Astrocyte of the spinal cord (primary cell): ENCODE results near the gene LRRC59.
"Not testable (repeated sequence)": the region's sequence is repeated elsewhere in the genome, so short reads cannot be mapped to it uniquely, and the experiment has no call there.

Experiments used
- DNase-seq: peaks from one replicate; pipeline ENCODE4 v3.0.0; 2011; ENCODE audit warnings: low read depth, low spot score
- H3K4me3 ChIP-seq: 2 replicates; pipeline ENCODE4 v1.5.1; 2011; ENCODE audit warnings: low read depth, mild to moderate bottlenecking, low read length, moderate library complexity
- CTCF ChIP-seq: IDR thresholded peaks from 2 replicates; pipeline ENCODE4 v1.5.1; 2012; ENCODE audit warnings: low read depth, mild to moderate bottlenecking, low read length, inconsistent platforms
- in situ Hi-C: cut with HindIII; loops from 2 replicates; pipeline ENCODE4 v1.10.0; 2017; ENCODE audit warnings: low sequenced_read_pairs

LRRC59 gene

DNA sequence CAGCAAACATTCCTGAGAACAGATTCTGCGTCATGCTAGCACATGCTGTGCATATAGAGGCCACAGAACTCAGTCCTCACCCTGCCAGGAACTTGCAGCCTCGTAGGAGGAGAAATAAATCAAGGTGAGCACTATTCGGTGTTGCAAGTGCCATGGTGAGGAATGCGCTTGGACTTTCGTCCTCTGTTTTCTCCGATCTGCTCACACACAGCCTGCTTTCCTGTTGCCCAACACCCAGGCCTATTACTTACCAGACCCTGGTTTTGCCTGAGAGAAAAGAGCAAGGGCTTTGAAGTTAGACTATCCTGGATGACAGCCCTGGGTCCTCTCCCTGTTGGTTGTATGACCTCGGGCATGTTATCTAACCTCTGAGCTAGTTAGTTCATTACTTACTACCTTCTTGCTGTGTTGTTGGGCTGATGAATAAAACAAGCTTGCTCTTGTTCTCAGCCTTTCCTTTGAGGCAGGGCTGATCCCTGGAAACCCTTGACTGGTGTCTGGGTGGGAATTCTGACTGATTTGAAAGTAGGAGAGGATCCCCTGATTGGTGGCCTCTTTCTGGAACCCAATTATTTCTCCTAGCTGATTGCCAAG, 31.6 kb upstream of the LRRC59 start:
- no peak for DNase-seq
- in situ Hi-C loops, result no loop called here
- no peak for TF ChIP-seq CTCF
- no peak overlapping the region for H3K4me3 ChIP-seq

GRCh38 chr17:50428126-50428525, 30.8 kb upstream of the LRRC59 start:
- in situ Hi-C loops, H3K4me3 ChIP-seq, DNase-seq: not testable (repeated sequence)

- H3K4me3 ChIP-seq, result peak overlapping the region; percentile 63
- peak; percentile 17 for DNase-seq
- TF ChIP-seq CTCF, result peak; percentile 19
- in situ Hi-C loops, result no loop called here
Observed at GRCh38 chr17:50426814-50427787, 29.8 kb upstream of the LRRC59 start.

GRCh38 chr17:50426472-50426782, 29.1 kb upstream of the LRRC59 start:
- no peak for TF ChIP-seq CTCF
- H3K4me3 ChIP-seq, result peak overlapping the region; percentile 63
- DNase-seq, result no peak
- in situ Hi-C loops, result no loop called here

GRCh38 chr17:50425682-50426471, 28.6 kb upstream of the LRRC59 start, which contains the start of gene ACSF2:
ACSF2 (plus strand) TSS chr17:50426218; CDS start chr17:50426262, 44 bp downstream.
- no peak for TF ChIP-seq CTCF
- H3K4me3 ChIP-seq, result peak within 1 kb of the TSS; percentile 63
- DNase-seq, result peak; percentile 49
- in situ Hi-C loops, result no loop called here

GRCh38 chr17:50424996-50425681, 27.8 kb upstream of the LRRC59 start:
- TF ChIP-seq CTCF, result no peak
- peak overlapping the region; percentile 63 for H3K4me3 ChIP-seq
- in situ Hi-C loops, result no loop called here
- no peak for DNase-seq
